Measurements from ENCODE around the gene EBPL.

Gene EBPL

DNA sequence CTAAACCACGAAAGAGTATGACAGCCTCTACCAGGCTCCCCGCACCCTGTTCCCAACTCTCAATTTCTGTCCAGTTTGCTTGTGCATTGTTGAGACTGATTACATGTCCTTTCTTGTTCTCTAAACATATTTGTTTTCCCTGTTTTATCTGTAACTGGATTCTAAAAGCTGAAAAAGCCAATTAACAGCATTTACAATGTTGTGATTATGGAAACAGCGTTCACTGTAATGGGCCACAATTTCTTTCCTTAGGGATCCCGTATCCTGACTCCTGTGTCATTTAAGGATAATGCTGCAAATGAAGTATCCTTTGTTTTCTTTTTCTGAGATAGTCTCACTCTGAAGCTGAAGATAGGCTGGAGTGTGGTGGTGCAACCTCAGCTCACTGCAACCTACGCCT, 20.5 kb downstream of the EBPL start:
- DNase-seq: no peak

- DNase-seq: peak; percentile 70
Measured at GRCh38 chr13:49669735-49670309, 21.5 kb downstream of the EBPL start.

- no peak for DNase-seq
Measured at GRCh38 chr13:49667773-49668172, 23.5 kb downstream of the EBPL start.

DNA sequence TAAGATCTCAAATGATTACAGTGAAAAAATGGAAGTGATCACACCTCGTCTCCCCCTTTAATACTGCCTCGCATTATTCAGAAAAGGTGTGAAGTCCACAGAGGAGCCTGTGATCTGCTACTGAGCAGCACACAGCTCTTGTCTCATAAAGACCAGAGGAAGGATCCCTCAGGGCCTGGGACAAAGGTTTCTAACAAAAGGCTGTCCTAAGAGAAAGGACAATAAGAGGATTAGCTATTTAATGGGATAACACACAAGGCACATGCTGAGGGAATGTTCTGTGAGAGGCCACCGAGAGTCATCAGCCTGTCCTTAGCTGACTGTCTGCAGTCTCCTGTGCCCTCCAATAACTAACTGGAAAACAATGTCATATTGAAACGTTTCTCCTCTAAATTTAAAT, 26.7 kb downstream of the EBPL start:
- no peak for DNase-seq

- no peak for DNase-seq
Measured at GRCh38 chr13:49657241-49657641, 34.0 kb downstream of the EBPL start.

DNA sequence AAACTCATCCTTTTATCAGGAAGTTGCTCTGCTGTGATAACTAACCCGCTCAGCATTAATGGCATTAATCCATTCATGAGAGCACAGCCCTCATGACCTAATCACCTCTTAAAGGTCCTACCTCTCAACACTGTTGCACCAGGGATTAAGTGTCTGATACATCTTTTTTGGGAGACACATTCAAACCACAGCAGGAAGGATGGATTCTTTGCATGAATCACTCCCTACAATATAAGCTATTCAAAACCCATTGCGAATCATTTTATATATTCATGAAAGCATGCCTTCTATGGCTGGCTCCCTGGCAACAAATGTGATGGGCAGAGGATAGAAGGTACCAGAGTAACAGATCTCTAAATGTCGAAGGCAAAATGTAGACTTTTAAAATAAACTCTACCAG, 35.4 kb downstream of the EBPL start:
- DNase-seq: peak; percentile 61

- DNase-seq: no peak
Measured at GRCh38 chr13:49654011-49654410, 37.3 kb downstream of the EBPL start.

DNA sequence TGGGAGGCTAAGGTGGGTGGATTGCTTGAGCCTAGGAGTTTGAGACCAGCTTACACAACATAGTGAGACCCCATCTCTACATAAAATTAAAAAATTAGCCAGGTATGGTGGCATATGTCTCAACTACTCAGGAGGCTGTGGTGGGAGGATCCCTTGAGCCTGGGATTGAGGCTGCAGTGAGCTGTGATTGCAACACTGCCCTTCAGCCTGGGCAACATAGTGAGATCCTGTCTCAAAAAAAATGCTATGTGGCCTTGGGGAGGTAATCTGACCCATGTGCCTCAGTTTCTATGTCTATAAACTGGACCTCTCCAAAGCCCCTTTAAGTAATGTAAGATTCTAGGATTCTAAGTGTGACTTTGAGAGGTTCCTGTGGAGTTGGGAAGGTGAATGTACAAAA, 37.8 kb downstream of the EBPL start:
- no peak for DNase-seq

GRCh38 chr13:49652355-49653305, 38.7 kb downstream of the EBPL start:
- peak; percentile 50 for DNase-seq

DNA sequence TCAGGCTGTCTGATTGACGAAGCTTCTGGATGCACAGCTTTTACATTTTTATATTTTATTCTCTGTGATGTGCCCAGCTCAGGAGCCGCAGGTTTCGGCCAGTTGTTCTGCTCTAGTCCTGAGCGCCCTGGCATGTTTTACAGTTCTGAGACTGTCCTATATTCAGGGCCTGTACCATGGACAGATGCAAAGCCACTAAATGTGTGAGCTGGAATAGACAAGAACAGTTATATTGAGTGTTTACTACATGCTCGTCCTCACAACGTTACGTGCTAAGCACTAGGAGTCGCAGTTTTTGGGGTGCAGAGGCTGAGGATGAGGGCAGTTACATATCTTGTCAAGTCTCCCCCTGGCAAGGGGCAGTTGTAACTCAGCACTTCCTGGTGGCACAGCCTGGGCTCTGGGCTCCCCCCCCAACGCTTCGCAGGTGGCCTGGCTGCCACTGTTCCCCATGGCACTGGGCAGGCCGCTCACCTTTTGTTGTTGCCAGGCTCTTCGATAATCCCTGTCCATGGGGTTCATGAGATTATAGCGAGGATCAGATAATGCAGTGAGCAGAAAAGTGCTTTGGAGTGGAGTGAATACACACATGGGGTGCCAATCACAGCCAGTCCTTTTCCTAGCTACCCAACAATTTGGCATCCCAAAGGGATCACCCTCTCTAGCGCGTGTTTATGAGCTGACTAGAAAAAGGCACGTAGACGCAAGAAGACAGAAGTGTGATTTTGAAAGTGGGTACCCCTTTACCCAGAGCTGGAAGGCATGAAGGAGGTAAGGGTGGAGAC, 39.5 kb downstream of the EBPL start:
- DNase-seq: no peak

GRCh38 chr13:49649963-49650312, 41.3 kb downstream of the EBPL start:
- DNase-seq: no peak

DNA sequence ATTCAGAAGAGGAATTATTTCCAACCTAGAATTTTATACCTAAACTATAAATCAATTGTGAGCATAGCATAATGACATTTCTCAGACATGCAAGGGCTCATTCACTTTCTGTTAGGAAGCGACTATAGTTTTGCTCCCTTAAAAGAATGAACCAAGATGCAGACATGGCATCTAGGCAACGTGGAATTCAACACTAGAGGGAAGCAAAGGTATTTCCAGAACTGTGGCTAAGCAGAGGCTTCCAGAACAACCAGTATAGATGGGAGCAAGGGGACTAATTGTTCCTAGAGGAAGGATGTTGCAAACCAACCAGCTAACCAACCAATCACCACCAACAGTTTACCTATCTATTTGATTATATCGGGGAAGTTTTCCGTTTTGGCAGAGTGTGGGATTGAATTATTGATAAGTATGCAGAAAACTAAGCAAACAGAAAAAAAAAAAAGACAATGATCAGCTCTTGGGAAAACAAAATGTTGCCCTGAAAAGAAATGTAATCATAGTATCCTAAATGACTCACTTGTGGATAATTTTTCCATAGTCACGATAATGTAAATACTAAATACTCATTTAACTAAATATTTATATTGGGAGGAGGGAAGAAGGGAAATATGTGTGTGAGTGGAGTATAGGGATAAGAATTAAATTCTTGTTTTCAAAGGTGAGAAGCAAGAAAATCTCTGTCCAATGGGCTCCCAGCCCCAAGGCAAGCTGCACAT, 41.9 kb downstream of the EBPL start:
- DNase-seq: peak; percentile 43

GRCh38 chr13:49646688-49647087, 44.6 kb downstream of the EBPL start:
- DNase-seq: no peak

- no peak for DNase-seq
Measured at GRCh38 chr13:49645451-49645850, 45.8 kb downstream of the EBPL start.

GRCh38 chr13:49643035-49643646, 48.1 kb downstream of the EBPL start:
- DNase-seq: no peak

GRCh38 chr13:49641801-49642291, 49.4 kb downstream of the EBPL start:
- DNase-seq: peak; percentile 65

GRCh38 chr13:49638744-49639072, 52.6 kb downstream of the EBPL start:
- no peak for DNase-seq

- no peak for DNase-seq
Measured at GRCh38 chr13:49638030-49638743, 53.1 kb downstream of the EBPL start.

DNA sequence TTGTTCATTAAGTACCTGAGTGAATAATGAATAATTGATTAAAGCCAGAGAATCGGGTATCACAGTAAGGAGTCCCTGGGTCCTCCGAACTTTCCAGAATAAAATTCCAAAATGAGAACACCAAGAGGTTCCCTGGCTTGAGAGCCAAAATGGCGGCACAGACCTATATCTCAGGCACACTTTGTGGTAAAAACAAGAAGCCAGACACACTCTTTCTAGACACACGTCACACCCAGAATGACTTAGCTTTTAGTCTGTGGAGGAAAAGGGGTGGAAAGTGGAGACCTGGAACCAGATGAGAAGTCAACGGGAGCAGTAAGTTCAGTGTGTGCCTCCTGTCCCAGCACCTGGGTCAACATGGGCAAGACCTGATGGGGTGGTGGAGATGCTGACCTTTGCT, 54.6 kb downstream of the EBPL start:
- DNase-seq: no peak

DNA sequence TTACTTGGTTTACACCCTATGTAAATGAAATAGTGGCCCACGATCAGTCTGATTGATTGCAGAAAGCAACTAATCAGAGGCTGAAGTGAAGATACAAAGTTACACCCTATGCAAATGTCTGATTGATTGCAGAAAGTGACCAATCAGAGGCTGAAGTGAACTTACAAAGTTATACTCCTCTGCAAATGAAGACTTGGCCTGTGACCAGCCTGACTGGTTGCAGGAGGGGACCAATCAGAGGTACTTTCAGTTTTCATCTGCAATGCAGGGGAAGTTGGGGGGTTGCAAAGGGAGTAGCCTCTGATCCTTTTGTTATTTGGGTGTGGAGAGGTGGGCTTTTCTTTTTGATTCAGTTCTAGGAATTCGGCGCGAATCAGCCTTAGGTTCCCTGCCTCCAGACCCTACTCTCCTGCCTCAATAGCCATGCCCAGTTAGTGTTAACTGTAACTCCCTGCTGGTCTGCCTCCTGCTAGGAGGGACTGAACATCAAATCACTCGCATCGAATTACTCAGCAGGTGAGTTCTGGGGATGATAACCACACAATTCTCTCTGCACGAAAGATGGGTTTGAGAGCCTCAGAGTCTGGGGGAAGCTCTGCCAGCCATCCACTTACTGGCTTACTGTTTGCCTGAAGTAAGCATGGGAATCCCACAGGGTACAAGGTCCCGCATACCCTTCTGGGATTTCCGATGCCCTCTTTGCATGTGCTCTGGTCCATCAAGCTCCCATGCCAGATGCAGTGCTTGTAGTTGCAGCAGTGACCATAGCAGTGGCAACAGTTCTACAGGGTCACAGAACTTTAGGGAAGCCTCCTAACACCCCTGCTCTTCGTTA, 55.5 kb downstream of the EBPL start:
- DNase-seq: peak; percentile 49

GRCh38 chr13:49633710-49634109, 57.6 kb downstream of the EBPL start:
- DNase-seq: no peak
